DMS153 treated with DMSO at 0.1 percent for 48 hours (cell line): ENCODE measurements around the gene FRMD7.

ENCODE experiments used
- DNase-seq: peaks from one replicate; lab custom pipeline; 2025; ENCODE audit not compliant: unreplicated experiment; lab: John Stamatoyannopoulos, UW

FRMD7 gene

DNA sequence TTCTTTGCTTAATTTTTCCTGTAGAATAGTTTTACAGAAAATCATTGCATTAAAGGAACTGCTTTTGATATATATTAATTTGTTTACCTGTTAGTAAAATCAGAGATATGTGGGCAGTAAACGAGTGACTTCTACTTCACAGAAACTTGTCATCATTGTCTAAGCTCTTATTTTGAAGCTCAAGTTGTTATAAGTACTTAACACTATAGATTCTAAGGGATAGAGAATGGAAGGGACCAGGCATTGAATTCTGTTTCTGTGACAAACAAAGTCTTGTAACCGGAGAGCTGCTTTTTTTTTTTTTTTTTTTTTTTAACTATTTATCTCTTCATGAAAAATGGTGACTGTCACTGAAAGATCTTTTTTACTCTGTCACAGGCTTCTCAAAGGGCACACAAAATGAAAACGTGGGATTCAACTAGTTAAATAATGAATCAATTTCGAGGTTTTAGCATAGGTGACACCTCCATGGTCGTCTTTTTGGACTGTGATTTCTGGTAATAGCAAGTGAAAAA lies 90.3 kb downstream of the FRMD7 start:
- no peak for DNase-seq

DNA sequence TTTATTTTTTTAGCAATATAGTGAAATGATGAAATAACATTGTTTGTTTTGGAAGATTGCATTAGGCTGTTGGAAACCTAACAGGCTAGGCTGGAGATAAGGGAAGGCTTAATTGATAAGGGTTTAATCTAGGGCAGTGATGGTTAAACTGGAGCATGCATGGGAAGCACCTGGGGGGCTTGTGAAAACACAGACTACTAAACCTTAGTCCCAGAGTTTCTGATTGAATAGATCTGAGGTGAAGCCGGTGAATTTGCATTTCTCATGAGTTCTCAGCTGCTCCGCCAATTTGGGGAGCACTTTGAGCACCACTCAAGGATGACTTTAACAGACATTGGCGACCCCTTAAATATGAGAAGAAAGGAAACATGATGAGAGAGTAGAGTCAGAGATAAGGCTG lies 93.2 kb downstream of the FRMD7 start:
- no peak for DNase-seq

DNA sequence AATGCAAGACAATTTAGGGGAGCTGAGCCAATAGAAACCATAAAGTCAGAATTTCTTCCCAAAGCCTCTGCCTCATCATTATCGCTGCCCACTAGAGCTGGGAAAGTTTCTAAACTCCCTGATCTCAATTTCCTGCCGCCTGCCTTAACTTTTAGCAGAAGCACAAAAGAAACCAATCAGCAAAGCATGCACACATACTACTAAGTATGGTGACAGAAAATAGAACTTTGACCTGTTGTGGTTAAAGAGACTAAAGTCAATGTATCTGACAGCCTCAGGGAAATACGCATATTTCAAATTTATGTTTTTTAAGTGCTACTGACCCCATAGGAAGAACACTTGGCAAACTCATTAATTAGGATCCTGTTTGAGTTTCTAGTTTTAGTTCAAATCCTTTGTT lies 94.7 kb downstream of the FRMD7 start:
- no peak for DNase-seq

DNA sequence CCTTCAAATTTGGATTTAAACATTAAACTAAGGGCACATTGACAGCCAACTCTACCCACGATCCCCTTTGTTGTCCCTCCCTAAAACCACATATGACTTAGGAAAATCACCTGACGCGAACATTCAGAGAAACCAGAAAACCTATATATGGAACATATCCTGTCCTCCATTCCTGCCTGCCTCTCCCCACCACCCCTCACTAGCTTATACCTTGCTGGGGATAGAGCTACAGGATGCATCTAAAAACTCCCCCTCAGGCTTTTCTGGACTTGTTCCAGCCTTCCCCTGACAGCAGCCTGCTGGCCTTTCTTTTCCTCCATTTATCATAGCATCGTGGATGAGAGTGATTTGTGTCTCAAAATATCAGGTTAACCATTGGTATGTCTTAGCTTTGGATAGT lies 96.0 kb downstream of the FRMD7 start:
- DNase-seq, result no peak

DNA sequence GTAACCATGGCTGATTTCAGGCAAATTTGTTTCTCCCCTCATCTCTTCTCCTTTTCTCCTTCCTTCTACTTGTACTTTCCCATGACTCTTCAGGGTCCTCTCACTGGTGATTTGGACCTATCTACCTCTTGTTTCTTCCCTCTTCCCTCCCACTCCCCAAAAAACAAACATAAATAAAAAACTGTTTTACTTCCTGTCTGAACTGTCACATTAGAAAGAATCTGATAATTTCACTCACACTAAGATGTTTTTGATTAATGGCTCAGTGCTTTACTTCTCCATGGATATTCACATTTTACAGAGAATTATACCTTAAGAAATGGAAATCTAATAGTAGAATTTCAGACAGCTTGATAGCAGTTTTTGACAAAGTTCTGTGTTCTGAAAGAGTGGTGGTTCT lies 97.6 kb downstream of the FRMD7 start:
- no peak for DNase-seq
